Measurements from ENCODE around the gene CFAP68.

CFAP68 gene, protein sequence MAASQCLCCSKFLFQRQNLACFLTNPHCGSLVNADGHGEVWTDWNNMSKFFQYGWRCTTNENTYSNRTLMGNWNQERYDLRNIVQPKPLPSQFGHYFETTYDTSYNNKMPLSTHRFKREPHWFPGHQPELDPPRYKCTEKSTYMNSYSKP

DNA sequence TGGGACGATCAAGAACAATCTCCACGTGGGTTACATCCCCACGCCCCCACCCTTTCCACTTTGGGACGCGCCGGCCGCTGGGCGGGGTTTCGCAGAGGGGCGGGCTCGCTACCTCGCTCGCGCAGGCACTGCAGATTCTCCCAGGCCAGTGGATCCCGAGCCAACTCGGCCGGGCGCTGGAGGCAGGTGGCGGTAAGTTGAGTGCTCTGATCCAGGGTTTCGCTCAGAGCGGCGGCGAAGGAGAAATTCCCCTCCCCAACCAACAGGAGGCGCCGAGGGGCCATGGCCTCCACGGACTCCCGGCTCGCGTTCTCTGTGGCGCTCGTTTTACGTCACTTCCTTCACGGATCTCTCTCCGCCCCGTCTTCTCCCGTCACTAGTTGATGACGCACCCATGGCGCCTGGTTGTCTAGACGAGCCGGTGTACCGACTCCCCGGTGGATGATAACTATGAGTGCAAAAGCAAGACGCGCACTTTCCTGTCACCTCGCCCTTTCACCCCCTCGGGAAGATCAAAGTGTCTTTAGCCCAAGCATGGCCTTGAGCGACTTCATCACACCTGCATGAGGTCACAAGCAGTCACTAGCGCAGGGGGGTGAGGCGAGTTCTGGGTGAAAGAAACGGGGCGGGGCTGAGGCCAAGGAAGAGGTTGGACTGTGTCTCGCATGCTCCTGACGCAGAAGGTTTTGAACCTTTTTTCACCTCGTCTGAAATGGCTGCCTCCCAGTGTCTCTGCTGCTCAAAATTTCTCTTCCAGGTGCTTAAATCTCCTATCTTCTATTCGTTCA lies at the start of gene CFAP68, which contains the start of gene FDXACB1:
Gene CFAP68, plus strand, starts transcription at position 693 of the 788 bp plus-strand sequence. Its CDS starts 20 bp downstream, at position 713.
Gene FDXACB1, minus strand, starts transcription at position 317 of the 788 bp plus-strand sequence. Its CDS starts 33 bp downstream, at position 284.
- peak; percentile 95 for DNase-seq (ENCODE audit: low spot score)

DNA sequence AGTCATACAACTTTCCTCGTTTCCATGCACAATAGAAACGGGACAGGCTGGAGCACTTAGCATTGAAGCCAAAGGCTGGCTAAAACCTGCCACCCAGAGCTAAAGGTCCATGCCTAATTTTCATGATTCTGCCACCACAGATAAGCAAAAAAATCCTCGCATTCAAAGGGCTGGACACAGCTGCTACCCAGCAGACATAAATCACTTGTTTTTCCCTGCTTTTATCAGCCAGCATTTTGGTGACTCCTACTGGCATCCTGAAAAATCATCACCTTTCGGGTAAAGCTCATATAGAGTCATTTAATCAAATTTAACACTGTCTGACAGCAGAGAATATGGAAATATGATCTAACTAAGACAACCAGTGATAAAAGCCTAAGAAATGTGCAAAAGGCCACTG lies 45.8 kb upstream of the CFAP68 start:
- DNase-seq (ENCODE audit: low spot score), result no peak

DNA sequence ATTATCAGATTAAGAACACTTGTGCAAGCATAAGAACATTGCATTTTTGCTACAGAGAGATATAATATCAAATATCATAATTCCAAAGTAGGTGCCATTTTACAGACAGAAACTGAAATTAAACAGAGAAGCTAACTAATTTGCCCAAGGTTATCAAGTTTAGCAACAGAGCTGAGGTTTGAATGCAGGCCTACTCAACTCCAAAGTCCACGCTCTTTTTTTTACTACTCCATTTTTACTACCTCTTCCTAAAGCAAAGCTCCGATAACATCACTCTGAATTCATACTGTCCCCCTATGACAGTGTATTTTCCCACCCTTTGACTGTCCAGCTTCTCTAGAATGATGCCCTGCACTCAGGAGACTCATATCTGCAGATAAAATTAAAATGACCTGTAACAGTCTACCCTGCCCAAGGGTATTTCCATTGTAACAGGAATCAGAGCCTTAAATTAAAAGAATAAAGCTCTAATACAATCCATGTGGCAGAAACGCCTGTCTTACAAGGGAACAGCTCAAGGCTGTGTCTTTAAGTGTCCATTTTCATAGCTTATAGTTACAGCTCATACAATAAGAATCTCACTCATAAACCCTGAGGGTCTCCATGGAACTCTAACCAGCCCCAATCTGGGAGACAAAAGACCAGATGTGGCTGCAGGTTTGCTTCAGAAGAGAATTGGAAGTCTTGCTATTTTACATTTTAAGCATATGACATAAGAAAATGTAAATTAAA lies 44.7 kb upstream of the CFAP68 start:
- DNase-seq (ENCODE audit: low spot score), result no peak

DNA sequence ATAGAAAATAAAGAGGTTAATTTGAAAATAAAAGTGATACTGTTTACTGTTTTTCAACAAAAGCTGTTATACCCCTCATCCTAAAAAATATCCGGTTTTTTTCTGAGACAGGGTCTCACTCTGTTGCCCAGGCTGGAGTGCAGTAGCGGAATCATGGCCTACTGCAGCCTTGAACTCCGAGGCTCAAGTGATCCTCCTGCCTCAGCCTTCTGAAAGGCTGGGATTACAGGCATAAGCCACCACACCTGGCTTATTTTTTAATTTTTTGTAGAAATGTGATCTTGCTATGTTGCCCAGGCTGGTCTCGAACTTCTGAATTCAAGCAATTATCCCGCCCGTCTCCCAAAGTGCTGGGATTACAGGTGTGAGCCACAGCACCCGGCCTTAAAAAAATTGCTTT lies 43.7 kb upstream of the CFAP68 start:
- DNase-seq (ENCODE audit: low spot score), result no peak

DNA sequence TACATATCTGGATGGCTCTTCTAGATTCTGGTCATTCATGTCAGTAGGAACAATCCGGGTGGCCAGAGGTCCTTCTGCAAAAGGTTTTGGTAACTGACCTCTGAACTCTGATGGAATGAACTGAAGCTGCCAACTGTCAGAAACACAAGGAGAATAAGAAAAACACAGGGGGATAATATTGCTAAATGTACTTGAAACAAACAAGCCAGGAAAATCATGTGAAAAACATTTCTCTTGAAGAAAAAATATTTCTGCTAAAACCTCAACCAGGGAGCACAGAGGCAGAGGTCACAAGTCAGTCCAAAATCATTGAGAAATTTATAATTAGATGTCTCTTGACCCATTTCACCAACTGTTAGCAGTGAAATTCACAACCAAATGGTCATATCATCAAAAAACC lies 43.2 kb upstream of the CFAP68 start:
- no peak for DNase-seq (ENCODE audit: low spot score)

DNA sequence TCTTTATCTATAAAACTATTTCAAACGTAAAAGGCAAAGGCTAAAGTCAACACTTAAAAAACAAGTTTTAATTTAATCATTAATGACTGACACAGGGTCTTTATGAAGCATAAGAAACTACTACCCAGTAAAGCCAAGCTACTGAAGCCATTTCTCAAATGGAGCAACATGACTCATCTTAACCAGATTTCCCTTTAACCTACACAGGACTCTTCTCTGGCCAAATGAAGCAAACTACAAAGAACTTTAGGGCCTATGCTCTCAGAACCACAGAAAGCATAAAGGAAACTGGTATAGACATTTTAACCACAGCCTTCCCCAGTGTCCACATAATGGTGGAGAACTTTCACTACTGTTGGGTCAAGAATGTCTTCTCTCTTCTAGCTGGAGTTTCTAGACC lies 42.6 kb upstream of the CFAP68 start:
- DNase-seq (ENCODE audit: low spot score), result no peak

DNA sequence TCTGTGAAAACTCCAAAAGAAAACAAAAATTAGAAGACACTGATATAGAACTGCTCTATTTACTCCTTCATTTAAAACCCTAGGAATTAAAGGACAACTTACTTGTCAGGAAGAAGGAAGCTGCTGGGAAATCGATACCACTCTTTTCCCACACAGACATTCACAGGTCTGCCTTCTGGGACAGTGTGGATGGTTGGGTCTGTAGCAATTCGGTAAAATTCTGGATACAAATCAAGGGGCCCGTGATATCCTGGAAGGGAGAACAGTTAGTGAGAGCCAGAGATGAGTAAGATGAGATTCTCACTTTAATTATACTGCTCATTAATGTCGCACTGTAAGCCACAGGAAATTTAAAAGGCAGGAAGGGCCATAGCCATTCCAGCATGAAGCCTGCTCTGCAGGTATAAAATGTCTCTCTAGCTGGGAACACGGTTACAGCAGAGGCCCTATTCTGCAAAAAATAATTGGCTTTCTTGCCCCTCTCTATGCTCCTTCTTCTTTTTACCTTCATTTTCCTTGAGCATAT lies 41.9 kb upstream of the CFAP68 start:
- no peak for DNase-seq (ENCODE audit: low spot score)

DNA sequence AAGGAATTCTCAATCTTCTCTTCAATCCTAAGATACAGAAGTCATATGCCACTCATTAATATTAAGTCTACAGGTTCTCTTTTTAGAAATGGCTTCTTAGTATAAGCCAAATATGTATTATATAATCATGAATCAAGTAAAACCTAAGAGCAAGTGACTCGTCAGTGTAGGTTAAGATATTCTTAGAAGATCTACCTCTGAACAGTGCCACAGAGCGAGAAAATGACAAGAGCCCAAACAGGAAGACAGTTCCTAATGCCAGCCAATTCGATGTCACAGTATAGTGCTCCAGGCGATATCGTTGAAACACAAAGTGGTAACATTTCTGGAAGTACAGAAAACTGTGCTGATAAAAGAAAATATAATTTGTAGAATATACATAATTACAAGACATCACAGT lies 41.3 kb upstream of the CFAP68 start:
- no peak for DNase-seq (ENCODE audit: low spot score)

DNA sequence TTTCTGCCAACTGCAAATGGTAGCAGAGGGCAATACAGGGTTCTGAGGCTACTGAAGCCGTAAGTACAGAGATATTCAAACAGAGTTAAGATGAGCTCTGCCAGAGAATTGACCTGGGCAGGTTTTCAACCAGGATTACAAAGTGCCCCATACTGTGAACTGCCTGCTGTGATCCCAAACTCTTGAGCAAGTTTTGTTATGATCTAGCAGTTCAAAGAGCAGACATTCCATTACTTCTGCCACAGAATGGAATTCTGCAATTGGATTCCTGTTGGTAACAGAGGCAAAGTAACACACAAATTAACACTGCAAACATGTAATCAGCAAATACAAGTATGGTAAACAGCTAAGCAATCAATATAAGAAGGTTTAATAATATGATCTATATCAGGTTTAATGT lies 39.2 kb upstream of the CFAP68 start:
- no peak for DNase-seq (ENCODE audit: low spot score)

DNA sequence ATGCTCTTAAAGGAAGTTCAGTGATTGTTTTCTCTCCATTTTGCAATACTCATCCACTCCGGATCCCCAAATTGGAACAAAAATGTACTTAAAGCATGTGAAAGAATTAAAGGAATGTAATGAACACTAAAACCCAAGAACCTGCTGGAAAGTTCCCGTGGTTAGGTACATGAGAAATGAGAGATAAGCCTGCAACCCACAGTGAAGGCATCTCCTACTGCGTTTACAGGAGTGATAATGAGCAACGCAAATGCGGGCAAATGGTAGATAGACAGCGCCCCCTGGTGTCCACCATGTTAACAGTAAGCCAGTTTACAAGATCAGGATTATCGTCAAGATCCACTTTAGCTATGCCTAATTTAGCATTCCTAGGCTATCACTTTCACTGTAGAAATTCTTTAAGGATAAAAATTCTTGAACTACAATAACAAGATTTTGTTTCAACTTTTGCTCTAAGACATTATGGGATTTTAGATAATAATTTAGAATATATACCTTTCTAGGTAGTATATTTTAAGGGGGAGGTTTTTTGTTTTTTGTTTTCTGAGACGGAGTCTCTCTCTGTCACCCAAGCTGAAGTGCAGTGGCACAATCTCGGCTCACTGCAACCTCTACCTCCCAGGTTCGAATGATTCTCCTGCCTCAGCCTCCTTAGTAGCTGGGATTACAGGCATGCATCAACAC lies 37.8 kb upstream of the CFAP68 start:
- DNase-seq (ENCODE audit: low spot score), result peak; percentile 85

DNA sequence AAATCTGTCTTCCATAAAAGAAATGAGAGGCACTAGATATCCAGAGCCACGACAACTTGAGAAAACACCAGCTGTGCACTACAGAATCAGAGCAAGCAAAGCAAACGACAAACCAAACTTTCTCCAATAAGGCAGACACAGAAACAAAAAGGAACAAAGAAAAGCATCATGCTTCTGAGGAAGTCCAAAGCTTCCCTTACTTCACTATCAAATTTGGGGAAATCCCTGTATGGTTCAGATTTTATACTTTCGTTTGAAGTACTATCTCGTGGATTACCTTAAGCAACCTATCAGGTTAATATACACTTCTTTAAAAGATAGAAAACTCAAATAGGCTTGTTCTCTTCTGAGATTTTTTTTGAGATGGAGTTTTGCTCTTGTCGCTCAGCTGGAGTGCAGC lies 35.7 kb upstream of the CFAP68 start:
- DNase-seq (ENCODE audit: low spot score), result no peak

DNA sequence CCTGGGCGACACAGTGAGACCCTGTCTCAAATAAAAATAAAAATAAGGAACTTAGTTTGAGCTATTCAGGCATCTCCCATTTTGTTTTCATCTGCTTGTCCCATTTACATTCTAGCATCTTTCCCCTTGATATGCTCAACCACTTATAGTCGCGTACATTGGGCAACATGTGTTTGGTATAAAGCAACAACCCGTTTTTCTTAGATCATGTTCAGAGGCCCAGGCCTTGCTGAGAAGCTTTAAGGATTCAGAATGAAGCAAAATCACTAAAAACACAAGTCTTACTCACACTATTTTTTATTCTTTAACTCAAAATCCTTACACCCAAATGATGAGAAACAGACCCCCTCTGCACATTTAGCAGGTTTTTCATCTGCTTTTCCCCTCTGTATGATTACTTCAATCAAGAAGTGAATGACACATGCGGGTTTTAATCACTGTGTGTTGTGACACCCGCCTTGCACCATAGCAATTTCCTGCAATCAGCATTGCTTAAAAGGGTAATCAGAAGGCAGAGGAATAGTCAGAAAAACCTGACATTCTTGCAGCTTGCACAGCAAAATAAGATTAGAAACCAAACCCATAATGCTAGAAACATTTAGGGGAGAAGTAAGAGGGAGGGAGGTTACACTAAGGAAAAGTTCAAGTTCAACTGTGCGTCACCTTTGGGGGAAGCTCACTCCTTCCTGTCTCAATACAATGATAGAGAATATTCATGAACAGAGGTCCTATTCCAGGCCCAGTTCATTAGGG lies 33.9 kb upstream of the CFAP68 start:
- DNase-seq (ENCODE audit: low spot score), result no peak

DNA sequence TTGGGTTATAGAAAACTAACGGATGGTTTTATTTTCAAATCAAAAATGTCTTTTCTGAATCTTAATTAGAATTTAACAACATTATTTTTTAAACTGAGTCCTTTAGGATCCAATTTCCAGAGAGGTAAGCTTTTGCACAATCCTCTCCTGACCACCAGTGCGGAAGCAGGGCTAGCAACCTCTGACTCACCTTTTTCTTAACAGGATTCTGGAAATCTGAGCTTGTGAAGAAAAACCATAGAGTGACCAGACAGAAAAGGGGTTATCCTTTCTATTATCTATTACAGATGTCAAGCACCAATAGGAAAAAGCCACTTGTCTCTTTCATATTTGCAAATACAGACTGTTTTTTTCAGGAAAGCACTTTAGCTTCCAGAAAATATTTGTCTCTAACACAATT lies 33.3 kb upstream of the CFAP68 start:
- no peak for DNase-seq (ENCODE audit: low spot score)

DNA sequence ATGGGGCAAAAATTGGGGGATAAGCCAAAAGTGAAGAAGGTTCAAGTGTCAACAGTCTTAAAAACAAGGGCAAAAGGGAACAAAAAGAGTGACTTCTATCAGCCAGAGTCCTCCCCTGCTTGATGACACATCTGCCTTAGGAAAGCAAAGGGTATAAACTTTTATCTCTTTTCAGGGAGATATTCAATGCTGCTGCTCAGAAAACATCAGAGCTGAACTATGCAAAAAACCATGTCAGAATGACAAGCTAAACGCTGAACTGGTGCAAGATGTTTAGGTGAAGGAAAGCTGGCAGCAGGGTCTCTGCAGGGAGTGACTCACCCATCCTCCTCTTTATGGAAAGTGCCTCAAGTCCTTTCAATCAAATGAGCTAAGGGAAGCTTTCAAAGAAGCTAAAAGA lies 32.7 kb upstream of the CFAP68 start:
- DNase-seq (ENCODE audit: low spot score), result no peak

DNA sequence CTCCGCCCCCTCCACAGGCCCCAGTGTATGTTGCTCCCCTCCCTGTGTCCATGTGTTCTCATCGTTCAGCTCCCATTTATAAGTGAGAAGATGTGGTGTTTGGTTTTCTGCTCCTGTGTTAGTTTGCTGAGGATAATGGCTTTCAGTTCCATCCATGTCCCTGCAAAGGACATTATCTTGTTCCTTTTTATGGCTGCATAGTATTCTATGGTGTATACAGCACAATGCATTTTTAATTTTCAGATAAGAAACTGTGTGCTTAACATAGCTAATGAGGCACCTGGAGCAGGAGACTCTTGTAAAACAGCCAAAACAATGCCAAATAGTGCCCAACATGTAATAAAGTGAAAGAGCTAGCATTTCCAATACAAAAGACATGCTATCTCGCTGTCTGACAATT lies 29.7 kb upstream of the CFAP68 start:
- DNase-seq (ENCODE audit: low spot score), result no peak

DNA sequence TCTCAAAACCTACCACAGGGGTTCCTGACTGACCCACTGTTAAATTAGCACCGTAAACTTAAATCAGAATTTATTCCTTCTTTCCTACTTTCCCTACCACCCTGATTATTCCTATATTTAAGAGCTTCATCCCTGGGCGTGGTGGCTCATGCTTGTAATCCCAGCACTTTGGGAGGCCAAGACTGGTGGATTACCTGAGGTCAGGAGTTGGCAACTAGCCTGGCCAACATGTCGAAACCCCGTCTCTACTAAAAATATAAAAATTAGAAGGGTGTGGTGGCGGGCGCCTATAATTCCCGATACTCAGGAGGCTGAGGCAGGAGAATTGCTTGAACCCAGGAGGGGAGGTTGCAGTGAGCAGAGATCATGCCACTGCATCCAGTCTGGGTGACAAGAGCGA lies 28.3 kb upstream of the CFAP68 start:
- no peak for DNase-seq (ENCODE audit: low spot score)

DNA sequence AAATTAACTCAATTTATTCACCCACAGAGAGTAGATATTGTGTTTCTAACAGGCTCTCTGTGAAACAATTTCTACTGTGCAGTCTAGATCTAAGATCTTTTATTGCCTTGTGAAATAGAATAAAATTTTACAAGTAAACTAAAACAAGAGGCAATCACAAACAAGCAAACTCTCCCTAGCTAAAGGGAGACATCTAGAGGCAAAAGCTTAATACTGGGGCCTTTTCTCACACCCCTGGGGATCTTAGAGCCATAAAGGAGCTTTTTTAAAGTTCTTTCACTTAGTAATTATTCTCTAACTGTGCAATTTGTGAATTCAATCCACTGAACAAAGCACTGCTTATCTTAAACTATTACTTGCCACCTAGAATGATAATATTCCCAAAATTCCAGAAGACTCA lies 27.7 kb upstream of the CFAP68 start:
- DNase-seq (ENCODE audit: low spot score), result no peak

DNA sequence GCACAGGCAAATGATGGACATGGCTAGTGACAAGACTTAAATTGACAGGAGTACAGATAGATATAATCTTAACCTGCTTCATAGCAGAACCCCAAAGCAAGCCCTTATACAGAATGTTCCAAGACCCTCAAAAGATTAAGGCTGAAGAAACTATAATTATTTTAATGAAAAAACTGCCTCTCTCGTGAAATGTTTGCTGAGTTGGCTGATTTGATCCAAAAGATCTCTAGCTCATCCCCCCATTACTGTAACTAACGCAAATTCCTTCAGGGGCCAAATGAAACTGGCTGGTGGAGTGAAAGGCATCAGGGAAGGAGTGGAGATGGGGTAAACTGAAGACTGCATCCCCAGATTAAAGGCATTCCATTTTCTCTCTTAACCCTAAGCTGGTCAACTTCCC lies 27.2 kb upstream of the CFAP68 start:
- no peak for DNase-seq (ENCODE audit: low spot score)

DNA sequence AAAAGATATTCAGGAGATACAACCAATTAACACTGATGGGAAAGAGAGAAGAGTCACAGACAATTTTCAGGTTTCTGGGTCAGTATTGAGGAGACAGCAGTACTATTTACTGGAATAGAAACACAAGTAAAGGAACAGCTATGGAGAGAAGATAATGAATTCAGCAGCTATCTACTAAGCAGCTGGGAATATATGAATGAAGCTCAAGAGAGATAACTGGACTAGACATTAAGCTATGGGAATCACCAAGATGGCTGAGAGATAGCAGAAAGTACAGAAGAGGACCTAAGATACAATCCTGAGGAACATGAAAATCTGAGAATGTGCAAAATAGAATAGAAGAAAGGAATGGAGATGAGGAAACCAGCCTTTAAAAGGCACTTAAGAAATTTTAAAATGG lies 23.8 kb upstream of the CFAP68 start:
- DNase-seq (ENCODE audit: low spot score), result no peak

DNA sequence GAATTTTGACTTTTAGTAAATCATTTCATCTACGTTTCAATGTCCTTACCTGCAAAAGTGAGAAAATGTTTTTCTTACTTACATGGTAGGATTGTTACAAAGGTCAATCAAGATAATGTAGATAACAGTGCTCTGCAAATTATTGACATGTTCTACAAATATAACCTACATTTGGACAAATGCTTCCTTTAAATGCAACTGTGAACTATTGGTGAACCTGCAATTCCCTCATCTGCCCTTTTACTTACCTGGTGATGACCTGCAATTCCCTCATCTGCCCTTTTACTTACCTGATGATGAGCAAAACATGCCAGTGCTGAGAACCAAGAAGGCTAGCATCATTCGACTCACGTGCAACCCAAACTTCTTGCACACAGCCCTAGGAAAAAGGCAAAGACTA lies 19.1 kb upstream of the CFAP68 start:
- DNase-seq (ENCODE audit: low spot score), result no peak

DNA sequence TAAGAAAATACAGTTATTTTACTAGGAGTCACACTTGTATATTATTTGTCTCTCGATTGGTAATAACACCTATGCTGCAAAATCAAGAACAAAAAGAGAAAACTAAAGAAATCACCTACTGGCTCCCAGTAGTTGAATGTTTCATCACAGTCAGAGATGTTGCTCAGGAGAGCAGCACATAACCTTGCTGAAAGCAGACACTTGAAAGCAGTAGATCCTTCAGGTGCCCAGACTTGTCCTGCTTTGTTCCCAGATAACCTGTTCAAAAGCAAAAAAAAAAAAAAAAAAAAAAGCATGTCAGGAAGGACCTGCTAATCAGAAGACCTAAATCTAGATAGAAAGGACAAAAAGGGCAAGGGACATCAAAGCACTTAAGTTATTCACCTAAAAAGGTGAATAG lies 9.2 kb upstream of the CFAP68 start:
- no peak for DNase-seq (ENCODE audit: low spot score)

DNA sequence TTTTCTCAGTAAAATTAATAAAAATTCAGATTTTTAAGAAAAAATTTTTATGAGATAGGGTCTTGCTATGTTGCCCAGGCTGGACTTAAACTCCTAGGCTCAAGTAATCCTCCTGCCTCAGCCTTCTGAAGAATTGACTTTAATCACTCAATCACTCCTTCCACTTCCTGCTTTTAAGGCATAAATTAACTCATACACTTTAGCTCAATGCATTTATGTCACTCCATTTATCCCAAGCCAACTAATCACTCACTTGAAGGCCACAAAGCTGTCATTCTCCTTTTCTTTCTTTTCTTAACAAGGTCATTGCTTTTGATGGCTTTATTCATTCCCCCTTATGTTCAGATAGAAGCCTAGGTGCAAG lies 8.8 kb upstream of the CFAP68 start:
- DNase-seq (ENCODE audit: low spot score), result no peak
